ENCODE results near the gene PCID2.

The PCID2 gene

GRCh38 chr13:113178070-113178895 is 30.2 kb downstream of the PCID2 start:
- Histone ChIP-seq H3K9me3 (ENCODE audit: control insufficient read depth, low read length) (no peaks in the 10 kb centered on the region), H3K4me3 (ENCODE audit: insufficient read depth, low read depth, low read length, poor library complexity, severe bottlenecking) (no peak overlapping the region), H3K4me1 (ENCODE audit: control insufficient read depth, insufficient read depth, low read length, poor library complexity, severe bottlenecking) (peaks cover 12% of the 10 kb centered on the region), H3K27me3 (replicated peaks; ENCODE audit: control insufficient read depth, insufficient read depth, low read length, poor library complexity, severe bottlenecking) (no peaks in the 10 kb centered on the region), H3K27ac (ENCODE audit: insufficient read depth, low read length, poor library complexity, severe bottlenecking) (no peak overlapping the region), H3K36me3 (ENCODE audit: control insufficient read depth, insufficient read depth, low read length) (peaks cover 29% of the 10 kb centered on the region)
- DNase-seq, result no peak

GRCh38 chr13:113176822-113177221 is 31.6 kb downstream of the PCID2 start:
- H3K36me3 ChIP-seq (ENCODE audit: control insufficient read depth, insufficient read depth, low read length), result peaks cover 26% of the 10 kb centered on the region
- H3K27ac ChIP-seq (ENCODE audit: insufficient read depth, low read length, poor library complexity, severe bottlenecking), result peak overlapping the region; percentile 61

GRCh38 chr13:113176280-113176679 is 32.2 kb downstream of the PCID2 start:
- peak; percentile 49 to 78 (median 63) for DNase-seq
- H3K4me1 ChIP-seq (ENCODE audit: control insufficient read depth, insufficient read depth, low read length, poor library complexity, severe bottlenecking), result peaks cover 12% of the 10 kb centered on the region
- peak overlapping the region; percentile 61 for H3K27ac ChIP-seq (ENCODE audit: insufficient read depth, low read length, poor library complexity, severe bottlenecking)
- no peak overlapping the region for H3K4me3 ChIP-seq (ENCODE audit: insufficient read depth, low read depth, low read length, poor library complexity, severe bottlenecking)
- H3K9me3 ChIP-seq (ENCODE audit: control insufficient read depth, low read length), result no peaks in the 10 kb centered on the region
- no peaks in the 10 kb centered on the region for H3K27me3 ChIP-seq (replicated peaks; ENCODE audit: control insufficient read depth, insufficient read depth, low read length, poor library complexity, severe bottlenecking)
- peaks cover 26% of the 10 kb centered on the region for H3K36me3 ChIP-seq (ENCODE audit: control insufficient read depth, insufficient read depth, low read length)

More at GRCh38 chr13:113176822-113177221, 31.6 kb downstream of the PCID2 start:
- Histone ChIP-seq H3K4me1 (ENCODE audit: control insufficient read depth, insufficient read depth, low read length, poor library complexity, severe bottlenecking) (peaks cover 12% of the 10 kb centered on the region), H3K4me3 (ENCODE audit: insufficient read depth, low read depth, low read length, poor library complexity, severe bottlenecking) (no peak overlapping the region), H3K27me3 (replicated peaks; ENCODE audit: control insufficient read depth, insufficient read depth, low read length, poor library complexity, severe bottlenecking) (no peaks in the 10 kb centered on the region), H3K9me3 (ENCODE audit: control insufficient read depth, low read length) (no peaks in the 10 kb centered on the region)
- DNase-seq, result no peak

- no peaks in the 10 kb centered on the region for H3K36me3 ChIP-seq (ENCODE audit: control insufficient read depth, insufficient read depth, low read length)
These were observed 36.0 kb downstream of the PCID2 start for GRCh38 chr13:113172419-113172926.

GRCh38 chr13:113171250-113172125 is 37.0 kb downstream of the PCID2 start:
- no peaks in the 10 kb centered on the region for H3K36me3 ChIP-seq (ENCODE audit: control insufficient read depth, insufficient read depth, low read length)
- H3K27me3 ChIP-seq (replicated peaks; ENCODE audit: control insufficient read depth, insufficient read depth, low read length, poor library complexity, severe bottlenecking), result no peaks in the 10 kb centered on the region
- H3K4me3 ChIP-seq (ENCODE audit: insufficient read depth, low read depth, low read length, poor library complexity, severe bottlenecking), result no peak overlapping the region
- peaks cover 6% of the 10 kb centered on the region for H3K4me1 ChIP-seq (ENCODE audit: control insufficient read depth, insufficient read depth, low read length, poor library complexity, severe bottlenecking)
- no peak for DNase-seq
- no peaks in the 10 kb centered on the region for H3K9me3 ChIP-seq (ENCODE audit: control insufficient read depth, low read length)
- no peak overlapping the region for H3K27ac ChIP-seq (ENCODE audit: insufficient read depth, low read length, poor library complexity, severe bottlenecking)

More at GRCh38 chr13:113172419-113172926, 36.0 kb downstream of the PCID2 start:
- no peak for DNase-seq
- no peaks in the 10 kb centered on the region for H3K27me3 ChIP-seq (replicated peaks; ENCODE audit: control insufficient read depth, insufficient read depth, low read length, poor library complexity, severe bottlenecking)
- no peak overlapping the region for H3K27ac ChIP-seq (ENCODE audit: insufficient read depth, low read length, poor library complexity, severe bottlenecking)
- H3K4me1 ChIP-seq (ENCODE audit: control insufficient read depth, insufficient read depth, low read length, poor library complexity, severe bottlenecking), result peaks cover 11% of the 10 kb centered on the region
- H3K9me3 ChIP-seq (ENCODE audit: control insufficient read depth, low read length), result no peaks in the 10 kb centered on the region
- H3K4me3 ChIP-seq (ENCODE audit: insufficient read depth, low read depth, low read length, poor library complexity, severe bottlenecking), result no peak overlapping the region

GRCh38 chr13:113170511-113170910 is 38.0 kb downstream of the PCID2 start:
- Histone ChIP-seq H3K36me3 (ENCODE audit: control insufficient read depth, insufficient read depth, low read length) (no peaks in the 10 kb centered on the region), H3K4me3 (ENCODE audit: insufficient read depth, low read depth, low read length, poor library complexity, severe bottlenecking) (peak overlapping the region; percentile 2), H3K4me1 (ENCODE audit: control insufficient read depth, insufficient read depth, low read length, poor library complexity, severe bottlenecking) (peaks cover 5% of the 10 kb centered on the region), H3K27ac (ENCODE audit: insufficient read depth, low read length, poor library complexity, severe bottlenecking) (no peak overlapping the region), H3K27me3 (replicated peaks; ENCODE audit: control insufficient read depth, insufficient read depth, low read length, poor library complexity, severe bottlenecking) (no peaks in the 10 kb centered on the region), H3K9me3 (ENCODE audit: control insufficient read depth, low read length) (no peaks in the 10 kb centered on the region)
- no peak for DNase-seq

GRCh38 chr13:113169277-113170272 is 38.9 kb downstream of the PCID2 start:
- Histone ChIP-seq H3K9me3 (ENCODE audit: control insufficient read depth, low read length) (no peaks in the 10 kb centered on the region), H3K27ac (ENCODE audit: insufficient read depth, low read length, poor library complexity, severe bottlenecking) (no peak overlapping the region), H3K36me3 (ENCODE audit: control insufficient read depth, insufficient read depth, low read length) (no peaks in the 10 kb centered on the region), H3K4me3 (ENCODE audit: insufficient read depth, low read depth, low read length, poor library complexity, severe bottlenecking) (no peak overlapping the region), H3K27me3 (replicated peaks; ENCODE audit: control insufficient read depth, insufficient read depth, low read length, poor library complexity, severe bottlenecking) (no peaks in the 10 kb centered on the region), H3K4me1 (ENCODE audit: control insufficient read depth, insufficient read depth, low read length, poor library complexity, severe bottlenecking) (peaks cover 5% of the 10 kb centered on the region)
- DNase-seq, result no peak

GRCh38 chr13:113168211-113168610 is 40.3 kb downstream of the PCID2 start:
- Histone ChIP-seq H3K27ac (ENCODE audit: insufficient read depth, low read length, poor library complexity, severe bottlenecking) (no peak overlapping the region), H3K36me3 (ENCODE audit: control insufficient read depth, insufficient read depth, low read length) (no peaks in the 10 kb centered on the region), H3K9me3 (ENCODE audit: control insufficient read depth, low read length) (no peaks in the 10 kb centered on the region), H3K27me3 (replicated peaks; ENCODE audit: control insufficient read depth, insufficient read depth, low read length, poor library complexity, severe bottlenecking) (no peaks in the 10 kb centered on the region), H3K4me1 (ENCODE audit: control insufficient read depth, insufficient read depth, low read length, poor library complexity, severe bottlenecking) (peaks cover 5% of the 10 kb centered on the region), H3K4me3 (ENCODE audit: insufficient read depth, low read depth, low read length, poor library complexity, severe bottlenecking) (no peak overlapping the region)
- DNase-seq, result no peak

- no peak for DNase-seq
- H3K4me3 ChIP-seq (ENCODE audit: insufficient read depth, low read depth, low read length, poor library complexity, severe bottlenecking), result no peak overlapping the region
- H3K27ac ChIP-seq (ENCODE audit: insufficient read depth, low read length, poor library complexity, severe bottlenecking), result no peak overlapping the region
- no peaks in the 10 kb centered on the region for H3K27me3 ChIP-seq (replicated peaks; ENCODE audit: control insufficient read depth, insufficient read depth, low read length, poor library complexity, severe bottlenecking)
- H3K36me3 ChIP-seq (ENCODE audit: control insufficient read depth, insufficient read depth, low read length), result no peaks in the 10 kb centered on the region
- peaks cover 5% of the 10 kb centered on the region for H3K4me1 ChIP-seq (ENCODE audit: control insufficient read depth, insufficient read depth, low read length, poor library complexity, severe bottlenecking)
- H3K9me3 ChIP-seq (ENCODE audit: control insufficient read depth, low read length), result no peaks in the 10 kb centered on the region
These were observed 40.9 kb downstream of the PCID2 start for GRCh38 chr13:113167575-113167974.
